ENCODE measurements around the gene HK1. TPM values are rescaled to one million over a fixed set of nuclear protein-coding genes. Genes with fewer than 3 reads are reported as not detected.

HK1 gene
- total RNA-seq, 4 donors from 2014 or later: 38.0 to 93.2 (median 50.6) TPM

DNA sequence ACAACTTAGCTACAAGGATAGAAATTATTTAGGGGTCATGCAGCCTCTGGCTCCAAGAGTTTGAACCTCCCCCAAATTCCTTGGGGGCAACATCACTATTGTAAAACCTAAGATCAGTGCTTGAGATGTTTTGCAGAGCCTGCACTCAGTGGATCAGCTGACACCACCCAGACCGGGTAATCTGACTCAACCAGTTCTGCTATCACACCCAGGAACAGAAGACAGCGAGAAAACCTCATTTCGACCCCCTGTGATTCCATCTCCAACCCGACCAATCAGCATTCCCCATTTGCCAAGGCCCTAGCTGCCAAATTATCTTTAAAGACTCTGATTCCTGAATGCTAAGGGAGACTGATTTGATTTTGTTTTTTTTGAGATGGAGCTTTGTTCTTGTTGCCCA is 133.2 kb downstream of the HK1 start:
- DNase-seq (ENCODE audit: low spot score): no peak
- TF ChIP-seq, protein P1, sequence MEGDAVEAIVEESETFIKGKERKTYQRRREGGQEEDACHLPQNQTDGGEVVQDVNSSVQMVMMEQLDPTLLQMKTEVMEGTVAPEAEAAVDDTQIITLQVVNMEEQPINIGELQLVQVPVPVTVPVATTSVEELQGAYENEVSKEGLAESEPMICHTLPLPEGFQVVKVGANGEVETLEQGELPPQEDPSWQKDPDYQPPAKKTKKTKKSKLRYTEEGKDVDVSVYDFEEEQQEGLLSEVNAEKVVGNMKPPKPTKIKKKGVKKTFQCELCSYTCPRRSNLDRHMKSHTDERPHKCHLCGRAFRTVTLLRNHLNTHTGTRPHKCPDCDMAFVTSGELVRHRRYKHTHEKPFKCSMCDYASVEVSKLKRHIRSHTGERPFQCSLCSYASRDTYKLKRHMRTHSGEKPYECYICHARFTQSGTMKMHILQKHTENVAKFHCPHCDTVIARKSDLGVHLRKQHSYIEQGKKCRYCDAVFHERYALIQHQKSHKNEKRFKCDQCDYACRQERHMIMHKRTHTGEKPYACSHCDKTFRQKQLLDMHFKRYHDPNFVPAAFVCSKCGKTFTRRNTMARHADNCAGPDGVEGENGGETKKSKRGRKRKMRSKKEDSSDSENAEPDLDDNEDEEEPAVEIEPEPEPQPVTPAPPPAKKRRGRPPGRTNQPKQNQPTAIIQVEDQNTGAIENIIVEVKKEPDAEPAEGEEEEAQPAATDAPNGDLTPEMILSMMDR (IDR thresholded peaks at IDR 0.05): no peak
- no peak for ATAC-seq (ENCODE audit: low FRiP score)

GRCh38 chr10:69412232-69412790 is 134.0 kb downstream of the HK1 start:
- TF ChIP-seq, protein P1 (IDR thresholded peaks at IDR 0.05): no peak
- no peak for ATAC-seq (ENCODE audit: low FRiP score)
- no peak for DNase-seq (ENCODE audit: low spot score)

DNA sequence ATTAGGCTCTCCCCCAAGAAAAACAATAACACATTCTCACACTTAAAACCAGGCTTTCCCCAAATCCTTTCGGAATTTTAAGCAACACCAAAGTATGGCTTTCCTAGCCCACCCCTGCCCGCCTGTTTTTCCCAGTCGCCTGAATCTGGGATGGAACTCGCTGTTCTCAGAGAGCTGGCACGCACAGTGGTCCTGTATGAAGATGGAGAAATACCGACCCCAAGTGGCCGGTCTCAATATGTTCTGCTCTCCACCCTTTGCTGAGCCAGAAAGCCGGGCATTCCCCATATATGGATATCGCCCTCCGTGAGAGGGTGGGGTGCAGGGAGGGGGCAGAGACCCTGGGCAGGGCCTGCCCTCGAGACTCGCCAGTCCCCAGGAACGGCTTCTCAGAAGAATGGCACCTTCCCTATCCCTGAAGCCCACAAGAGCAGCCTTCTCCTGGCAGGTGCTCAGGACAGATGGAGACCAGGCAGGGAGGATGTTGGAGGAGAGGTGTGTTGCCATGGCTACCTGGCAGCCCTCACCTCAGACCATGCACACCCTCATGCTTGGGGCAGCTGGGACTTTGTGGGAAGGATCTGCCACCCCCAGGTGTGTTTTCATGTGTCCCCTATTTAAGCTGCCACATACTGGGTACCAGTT is 135.0 kb downstream of the HK1 start:
- TF ChIP-seq, protein P1 (IDR thresholded peaks at IDR 0.05): peak in 1 of 3 donors; percentile 30
- DNase-seq (ENCODE audit: low spot score) (no peak), ATAC-seq (ENCODE audit: low FRiP score) (no peak)

DNA sequence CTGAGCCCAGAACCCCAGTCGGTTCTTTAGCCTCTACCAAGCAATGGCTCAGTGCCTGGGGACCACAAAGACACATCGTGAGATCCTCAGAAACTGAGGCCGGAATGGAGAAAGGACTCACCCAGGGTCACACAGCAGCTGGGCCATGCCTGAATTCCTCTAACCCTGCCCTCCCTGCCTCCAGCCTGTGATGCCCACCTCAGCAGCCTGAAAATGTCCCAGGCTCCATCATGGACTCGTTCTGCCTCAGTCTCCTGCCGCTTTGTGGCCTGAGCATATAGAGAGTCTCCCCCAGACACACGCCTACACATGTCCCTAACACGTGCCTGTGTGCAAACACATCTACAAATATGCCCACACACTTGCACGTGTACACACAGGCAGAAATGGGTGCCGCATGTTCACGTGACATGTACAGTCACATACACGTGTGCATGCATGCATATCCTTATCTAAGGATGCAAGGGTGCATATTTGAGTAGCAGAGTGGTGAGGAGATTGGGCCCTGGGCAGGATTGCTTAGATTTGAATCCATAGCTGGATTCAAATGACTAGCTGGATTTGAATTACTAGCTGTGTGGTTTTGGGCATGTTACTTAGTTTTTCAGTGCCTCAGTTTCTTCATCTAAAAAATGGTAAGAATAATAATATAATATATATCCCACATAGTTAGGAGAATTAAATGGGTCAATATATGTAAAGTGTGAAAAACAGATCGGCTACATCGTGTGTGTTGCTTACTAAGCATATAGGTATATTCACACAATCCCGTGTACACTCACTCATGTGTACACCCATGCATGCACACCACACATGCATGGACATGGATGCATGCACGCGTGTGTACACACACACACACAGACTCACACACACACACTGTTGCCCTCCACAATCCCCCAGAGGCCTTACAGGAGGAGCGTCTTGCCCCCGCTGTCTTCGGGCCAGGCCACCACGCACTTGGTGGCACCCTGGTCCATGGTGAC is 136.0 kb downstream of the HK1 start:
- DNase-seq (ENCODE audit: low spot score): no peak
- no peak for ATAC-seq (ENCODE audit: low FRiP score)
- TF ChIP-seq, protein P1 (IDR thresholded peaks at IDR 0.05): no peak

GRCh38 chr10:69415049-69415448 is 136.8 kb downstream of the HK1 start:
- DNase-seq (ENCODE audit: low spot score) (no peak), ATAC-seq (ENCODE audit: low FRiP score) (no peak)
- TF ChIP-seq, protein P1 (IDR thresholded peaks at IDR 0.05): no peak

DNA sequence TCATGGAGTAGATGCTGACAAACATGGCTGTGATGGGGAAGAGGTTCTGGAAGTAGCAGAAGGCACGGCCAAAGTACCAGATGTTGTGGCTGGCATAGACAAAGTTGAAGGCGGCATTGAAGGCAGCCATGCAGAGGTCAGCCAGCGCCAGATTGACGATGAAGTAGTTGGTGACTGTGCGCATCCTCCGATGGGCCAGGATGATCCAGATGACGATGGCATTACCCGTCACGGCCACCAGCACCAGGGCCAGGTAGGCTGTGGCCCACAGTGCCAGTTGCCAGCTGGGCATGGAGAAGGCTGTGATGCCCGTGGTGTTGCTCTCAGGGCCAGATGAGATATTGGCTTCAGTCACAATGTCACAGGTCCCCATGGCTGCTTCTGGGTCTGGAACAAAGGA is 137.7 kb downstream of the HK1 start:
- TF ChIP-seq, protein P1 (IDR thresholded peaks at IDR 0.05): no peak
- ATAC-seq (ENCODE audit: low FRiP score) (no peak), DNase-seq (ENCODE audit: low spot score) (no peak)
